Measurements from ENCODE around the gene GUCA2A. TPM values are rescaled to one million over a fixed set of nuclear protein-coding genes. Genes with fewer than 3 reads are reported as not detected.

GUCA2A gene
- total and polyA plus RNA-seq, 2 experiments from 2014 or later, result 8.7 to 13.5 TPM

GRCh38 chr1:42139444-42139843 lies 25.1 kb downstream of the GUCA2A start:
- Histone ChIP-seq H3K27ac (no peak overlapping the region), H3K27me3 (peaks cover 19% of the 10 kb centered on the region), H3K79me2 (no peaks in the 10 kb centered on the region), H3K4me3 (no peak overlapping the region), H3K4me1 (ENCODE audit: insufficient read depth) (no peaks in the 10 kb centered on the region), H4K20me1 (ENCODE audit: insufficient read depth, poor library complexity, severe bottlenecking) (no peaks in the 10 kb centered on the region), H3K9me3 (ENCODE audit: low read depth) (no peaks in the 10 kb centered on the region), H3K4me2 (no peak overlapping the region), H3K36me3 (replicated peaks; ENCODE audit: insufficient read depth, low read depth) (no peaks in the 10 kb centered on the region), H2AFZ (no peak overlapping the region), H3K9me2 (replicated peaks; ENCODE audit: insufficient read depth) (no peaks in the 10 kb centered on the region)
- TF ChIP-seq EZH2 (IDR thresholded peaks at IDR 0.05; ENCODE audit: borderline replicate concordance) (no peak), EZH2phosphoT487 (IDR thresholded peaks at IDR 0.05; ENCODE audit: low read depth, severe bottlenecking, unreplicated experiment) (no peak), CTCF (IDR thresholded peaks at IDR 0.05; ENCODE audit: poor library complexity) (no peak)
- DNase-seq (ENCODE audit: low spot score), result no peak
- WGBS (ENCODE audit: low lambda C conversion rate, missing lambda C conversion rate), result 84% methylated on average over 3 of the region's 3 CpGs

- no peaks in the 10 kb centered on the region for H3K36me3 ChIP-seq (replicated peaks; ENCODE audit: insufficient read depth, low read depth)
- H3K9me2 ChIP-seq (replicated peaks; ENCODE audit: insufficient read depth), result no peaks in the 10 kb centered on the region
- no peaks in the 10 kb centered on the region for H4K20me1 ChIP-seq (ENCODE audit: insufficient read depth, poor library complexity, severe bottlenecking)
- no peak overlapping the region for H2AFZ ChIP-seq
- no peaks in the 10 kb centered on the region for H3K9me3 ChIP-seq (ENCODE audit: low read depth)
- H3K27me3 ChIP-seq, result peaks cover 12% of the 10 kb centered on the region
- TF ChIP-seq EZH2phosphoT487 (IDR thresholded peaks at IDR 0.05; ENCODE audit: low read depth, severe bottlenecking, unreplicated experiment) (no peak), CTCF (IDR thresholded peaks at IDR 0.05; ENCODE audit: poor library complexity) (no peak)
- H3K4me3 ChIP-seq, result no peak overlapping the region
- no peak for DNase-seq (ENCODE audit: low spot score)
- 94% methylated on average over 4 of the region's 4 CpGs for WGBS (ENCODE audit: low lambda C conversion rate, missing lambda C conversion rate)
- no peak overlapping the region for H3K27ac ChIP-seq
- no peaks in the 10 kb centered on the region for H3K4me1 ChIP-seq (ENCODE audit: insufficient read depth)
- H3K4me2 ChIP-seq, result no peak overlapping the region
- no peaks in the 10 kb centered on the region for H3K79me2 ChIP-seq
These were observed 26.0 kb downstream of the GUCA2A start for GRCh38 chr1:42138586-42138985.

- no peak for DNase-seq (ENCODE audit: low spot score)
- Histone ChIP-seq H3K27me3 (peaks cover 7% of the 10 kb centered on the region), H3K4me3 (no peak overlapping the region), H3K4me1 (ENCODE audit: insufficient read depth) (no peaks in the 10 kb centered on the region), H3K79me2 (no peaks in the 10 kb centered on the region), H3K36me3 (replicated peaks; ENCODE audit: insufficient read depth, low read depth) (no peaks in the 10 kb centered on the region), H4K20me1 (ENCODE audit: insufficient read depth, poor library complexity, severe bottlenecking) (no peaks in the 10 kb centered on the region), H3K27ac (no peak overlapping the region), H2AFZ (no peak overlapping the region), H3K9me2 (replicated peaks; ENCODE audit: insufficient read depth) (no peaks in the 10 kb centered on the region), H3K9me3 (ENCODE audit: low read depth) (no peaks in the 10 kb centered on the region), H3K4me2 (no peak overlapping the region)
- 91% methylated on average over 10 of the region's 10 CpGs for WGBS (ENCODE audit: low lambda C conversion rate, missing lambda C conversion rate)
- no peak for TF ChIP-seq EZH2 (IDR thresholded peaks at IDR 0.05; ENCODE audit: borderline replicate concordance)
- no peak for TF ChIP-seq CTCF (IDR thresholded peaks at IDR 0.05; ENCODE audit: poor library complexity)
- no peak for TF ChIP-seq EZH2phosphoT487 (IDR thresholded peaks at IDR 0.05; ENCODE audit: low read depth, severe bottlenecking, unreplicated experiment)
These were observed 26.8 kb downstream of the GUCA2A start for GRCh38 chr1:42137766-42138165.

GRCh38 chr1:42136466-42136865 lies 28.1 kb downstream of the GUCA2A start:
- H3K9me3 ChIP-seq (ENCODE audit: low read depth), result no peaks in the 10 kb centered on the region
- TF ChIP-seq CTCF (IDR thresholded peaks at IDR 0.05; ENCODE audit: poor library complexity) (no peak), EZH2phosphoT487 (IDR thresholded peaks at IDR 0.05; ENCODE audit: low read depth, severe bottlenecking, unreplicated experiment) (no peak)
- no peaks in the 10 kb centered on the region for H4K20me1 ChIP-seq (ENCODE audit: insufficient read depth, poor library complexity, severe bottlenecking)
- no peak overlapping the region for H2AFZ ChIP-seq
- DNase-seq (ENCODE audit: low spot score), result no peak
- H3K36me3 ChIP-seq (replicated peaks; ENCODE audit: insufficient read depth, low read depth), result no peaks in the 10 kb centered on the region
- H3K4me1 ChIP-seq (ENCODE audit: insufficient read depth), result no peaks in the 10 kb centered on the region
- H3K27me3 ChIP-seq, result peaks cover 4% of the 10 kb centered on the region
- H3K27ac ChIP-seq, result no peak overlapping the region
- no peaks in the 10 kb centered on the region for H3K9me2 ChIP-seq (replicated peaks; ENCODE audit: insufficient read depth)
- no peak overlapping the region for H3K4me3 ChIP-seq
- H3K4me2 ChIP-seq, result no peak overlapping the region
- no peaks in the 10 kb centered on the region for H3K79me2 ChIP-seq
